Measurements from ENCODE around the gene WFIKKN1.
A peak's percentile ranks its signal among the peaks of the same experiment; 100 is the strongest.

WFIKKN1 gene

GRCh38 chr16:648781-649589 is 18.2 kb downstream of the WFIKKN1 start, which contains the start of gene WDR90:
TSS of gene WDR90 (plus strand) at chr16:649365. CDS start at chr16:649417, 52 bp downstream.
- Histone ChIP-seq H3K4me1 (ENCODE audit: control insufficient read depth, insufficient read depth, low read length) (peaks cover 4% of the 10 kb centered on the region; the same call in 1 of the 2 replicates), H3K27ac (ENCODE audit: low read depth, low read length) (peak within 1 kb of the TSS; percentile 86), H3K9ac (ENCODE audit: low read depth, low read length) (peak within 1 kb of the TSS; percentile 71; the same call in 1 of the 2 replicates), H3K36me3 (ENCODE audit: control insufficient read depth, insufficient read depth, low read length) (peaks cover 14% of the 10 kb centered on the region; the same call in 1 of the 2 replicates), H3K4me3 (ENCODE audit: low read depth, low read length) (peak within 1 kb of the TSS; percentile 79), H3K9me3 (ENCODE audit: control insufficient read depth, insufficient read depth, low read length) (no peaks in the 10 kb centered on the region), H3K27me3 (ENCODE audit: control insufficient read depth, insufficient read depth, low read length) (no peaks in the 10 kb centered on the region)

- peak overlapping the region; percentile 48; the same call in 1 of the 2 replicates for H3K9ac ChIP-seq (ENCODE audit: low read depth, low read length)
- H3K4me3 ChIP-seq (ENCODE audit: low read depth, low read length): peak overlapping the region; percentile 79
- H3K4me1 ChIP-seq (ENCODE audit: control insufficient read depth, insufficient read depth, low read length): peaks cover 4% of the 10 kb centered on the region; the same call in 1 of the 2 replicates
- peaks cover 15% of the 10 kb centered on the region; the same call in 1 of the 2 replicates for H3K36me3 ChIP-seq (ENCODE audit: control insufficient read depth, insufficient read depth, low read length)
- H3K9me3 ChIP-seq (ENCODE audit: control insufficient read depth, insufficient read depth, low read length): no peaks in the 10 kb centered on the region
- no peaks in the 10 kb centered on the region for H3K27me3 ChIP-seq (ENCODE audit: control insufficient read depth, insufficient read depth, low read length)
- H3K27ac ChIP-seq (ENCODE audit: low read depth, low read length): peak overlapping the region; percentile 86
Observed at GRCh38 chr16:649631-650030, 18.8 kb downstream of the WFIKKN1 start.

- Histone ChIP-seq H3K27me3 (ENCODE audit: control insufficient read depth, insufficient read depth, low read length) (no peaks in the 10 kb centered on the region), H3K36me3 (ENCODE audit: control insufficient read depth, insufficient read depth, low read length) (peaks cover 22% of the 10 kb centered on the region), H3K9me3 (ENCODE audit: control insufficient read depth, insufficient read depth, low read length) (no peaks in the 10 kb centered on the region), H3K9ac (ENCODE audit: low read depth, low read length) (no peak overlapping the region), H3K4me1 (ENCODE audit: control insufficient read depth, insufficient read depth, low read length) (peaks cover 4% of the 10 kb centered on the region; the same call in 1 of the 2 replicates), H3K4me3 (ENCODE audit: low read depth, low read length) (no peak overlapping the region), H3K27ac (ENCODE audit: low read depth, low read length) (no peak overlapping the region)
Observed at GRCh38 chr16:651844-652243, 21.1 kb downstream of the WFIKKN1 start.

- Histone ChIP-seq H3K9me3 (ENCODE audit: control insufficient read depth, insufficient read depth, low read length) (no peaks in the 10 kb centered on the region), H3K9ac (ENCODE audit: low read depth, low read length) (no peak overlapping the region), H3K27me3 (ENCODE audit: control insufficient read depth, insufficient read depth, low read length) (no peaks in the 10 kb centered on the region), H3K27ac (ENCODE audit: low read depth, low read length) (no peak overlapping the region), H3K4me3 (ENCODE audit: low read depth, low read length) (no peak overlapping the region), H3K36me3 (ENCODE audit: control insufficient read depth, insufficient read depth, low read length) (peaks cover 28% of the 10 kb centered on the region), H3K4me1 (ENCODE audit: control insufficient read depth, insufficient read depth, low read length) (peaks cover 4% of the 10 kb centered on the region; the same call in 1 of the 2 replicates)
Observed at GRCh38 chr16:652454-653305, 21.9 kb downstream of the WFIKKN1 start.

GRCh38 chr16:654034-654433 is 23.2 kb downstream of the WFIKKN1 start:
- H3K4me1 ChIP-seq (ENCODE audit: control insufficient read depth, insufficient read depth, low read length): no peaks in the 10 kb centered on the region
- peaks cover 41% of the 10 kb centered on the region for H3K36me3 ChIP-seq (ENCODE audit: control insufficient read depth, insufficient read depth, low read length)
- H3K9me3 ChIP-seq (ENCODE audit: control insufficient read depth, insufficient read depth, low read length): no peaks in the 10 kb centered on the region
- no peak overlapping the region for H3K9ac ChIP-seq (ENCODE audit: low read depth, low read length)
- no peak overlapping the region for H3K27ac ChIP-seq (ENCODE audit: low read depth, low read length)
- no peak overlapping the region for H3K4me3 ChIP-seq (ENCODE audit: low read depth, low read length)
- no peaks in the 10 kb centered on the region for H3K27me3 ChIP-seq (ENCODE audit: control insufficient read depth, insufficient read depth, low read length)

DNA sequence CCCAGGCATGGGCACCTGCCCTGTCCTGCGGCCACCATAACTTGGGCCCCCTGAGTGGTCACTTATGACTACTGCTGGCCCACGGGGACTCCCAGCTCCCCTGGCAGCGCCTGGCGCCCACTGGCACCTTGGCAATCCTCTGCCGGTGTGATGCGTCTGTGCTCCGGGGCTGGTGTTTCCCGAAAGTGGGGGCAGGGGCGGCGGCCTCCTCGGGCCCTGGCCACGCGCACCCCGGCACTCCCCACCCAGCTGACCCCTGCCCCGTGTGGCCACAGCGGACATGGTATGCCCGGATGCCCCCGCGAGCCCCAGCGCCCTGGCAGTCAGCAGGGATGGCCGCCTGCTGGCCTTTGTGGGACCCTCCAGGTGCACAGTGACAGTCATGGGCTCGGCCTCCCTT is 26.7 kb downstream of the WFIKKN1 start:
- Histone ChIP-seq H3K36me3 (ENCODE audit: control insufficient read depth, insufficient read depth, low read length) (peaks cover 42% of the 10 kb centered on the region), H3K27ac (ENCODE audit: low read depth, low read length) (no peak overlapping the region), H3K27me3 (ENCODE audit: control insufficient read depth, insufficient read depth, low read length) (no peaks in the 10 kb centered on the region), H3K4me3 (ENCODE audit: low read depth, low read length) (no peak overlapping the region), H3K4me1 (ENCODE audit: control insufficient read depth, insufficient read depth, low read length) (no peaks in the 10 kb centered on the region), H3K9ac (ENCODE audit: low read depth, low read length) (no peak overlapping the region), H3K9me3 (ENCODE audit: control insufficient read depth, insufficient read depth, low read length) (no peaks in the 10 kb centered on the region)

DNA sequence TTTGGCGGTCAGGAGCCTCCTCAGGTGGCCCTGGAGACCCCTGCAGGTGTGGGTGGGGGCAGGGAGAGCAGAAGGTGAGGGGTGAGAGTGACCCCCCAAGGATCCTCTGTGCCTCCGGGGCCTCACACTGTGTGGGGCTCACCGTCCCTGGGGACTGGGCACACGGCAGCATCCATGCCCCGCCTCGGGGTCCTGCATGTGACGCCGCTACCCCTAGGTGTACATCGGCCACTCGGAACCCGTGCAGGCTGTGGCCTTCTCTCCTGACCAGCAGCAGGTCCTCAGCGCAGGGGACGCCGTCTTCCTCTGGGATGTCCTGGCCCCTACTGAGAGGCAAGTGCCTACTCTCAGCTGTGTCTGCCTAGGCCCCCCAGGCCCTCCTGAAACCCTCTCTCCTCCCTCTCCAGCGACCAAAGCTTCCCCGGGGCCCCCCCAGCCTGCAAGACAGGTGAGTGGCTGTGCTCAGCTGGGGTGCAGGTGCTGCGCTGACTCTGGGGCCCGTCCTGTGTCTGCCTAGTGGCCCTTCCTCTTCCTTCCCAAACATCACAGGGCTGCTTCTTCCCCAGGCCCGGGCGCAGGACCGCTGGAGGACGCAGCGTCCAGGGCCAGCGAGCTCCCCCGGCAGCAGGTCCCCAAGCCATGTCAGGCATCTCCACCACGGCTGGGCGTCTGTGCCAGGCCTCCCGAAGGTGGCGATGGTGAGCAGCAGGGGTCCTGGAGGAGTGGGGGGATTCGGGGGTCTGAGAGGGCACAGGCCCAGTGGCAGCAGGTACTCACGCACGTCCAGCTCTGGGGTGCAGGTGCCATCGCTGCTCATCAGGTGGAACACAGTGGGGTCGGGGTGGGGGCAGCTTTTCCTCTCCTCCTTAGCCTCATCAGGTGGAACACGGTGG is 28.1 kb downstream of the WFIKKN1 start:
- Histone ChIP-seq H3K4me1 (ENCODE audit: control insufficient read depth, insufficient read depth, low read length) (no peaks in the 10 kb centered on the region), H3K9me3 (ENCODE audit: control insufficient read depth, insufficient read depth, low read length) (no peaks in the 10 kb centered on the region), H3K4me3 (ENCODE audit: low read depth, low read length) (no peak overlapping the region), H3K27ac (ENCODE audit: low read depth, low read length) (no peak overlapping the region), H3K27me3 (ENCODE audit: control insufficient read depth, insufficient read depth, low read length) (no peaks in the 10 kb centered on the region), H3K9ac (ENCODE audit: low read depth, low read length) (no peak overlapping the region), H3K36me3 (ENCODE audit: control insufficient read depth, insufficient read depth, low read length) (peaks cover 37% of the 10 kb centered on the region)

DNA sequence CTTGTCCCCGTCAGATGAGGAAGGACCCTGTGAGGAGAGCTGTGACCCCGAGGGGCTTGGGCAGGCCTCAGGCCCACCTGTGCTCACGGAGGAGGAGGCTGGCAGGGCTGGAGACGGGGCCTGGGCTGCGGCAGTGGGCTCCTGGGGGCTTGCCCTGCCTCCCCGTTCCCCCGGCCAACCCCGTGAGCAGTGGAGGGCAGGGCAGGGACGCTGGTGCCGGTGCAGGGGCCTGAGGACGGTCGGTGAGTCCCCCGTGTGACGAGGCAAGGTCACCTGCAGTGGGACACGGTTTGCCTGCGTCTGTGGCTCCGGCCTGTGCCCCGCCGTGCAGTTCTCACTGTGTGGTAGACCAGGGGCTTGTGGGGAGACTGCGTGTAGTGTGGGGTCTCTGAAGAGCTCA is 28.8 kb downstream of the WFIKKN1 start:
- Histone ChIP-seq H3K4me1 (ENCODE audit: control insufficient read depth, insufficient read depth, low read length) (no peaks in the 10 kb centered on the region), H3K4me3 (ENCODE audit: low read depth, low read length) (no peak overlapping the region), H3K27ac (ENCODE audit: low read depth, low read length) (no peak overlapping the region), H3K9me3 (ENCODE audit: control insufficient read depth, insufficient read depth, low read length) (no peaks in the 10 kb centered on the region), H3K36me3 (ENCODE audit: control insufficient read depth, insufficient read depth, low read length) (peaks cover 35% of the 10 kb centered on the region), H3K27me3 (ENCODE audit: control insufficient read depth, insufficient read depth, low read length) (no peaks in the 10 kb centered on the region), H3K9ac (ENCODE audit: low read depth, low read length) (no peak overlapping the region)

GRCh38 chr16:660132-660458 is 29.3 kb downstream of the WFIKKN1 start:
- Histone ChIP-seq H3K36me3 (ENCODE audit: control insufficient read depth, insufficient read depth, low read length) (peaks cover 35% of the 10 kb centered on the region), H3K9ac (ENCODE audit: low read depth, low read length) (no peak overlapping the region)

GRCh38 chr16:660459-661183 is 29.8 kb downstream of the WFIKKN1 start:
- Histone ChIP-seq H3K9me3 (ENCODE audit: control insufficient read depth, insufficient read depth, low read length) (no peaks in the 10 kb centered on the region), H3K4me1 (ENCODE audit: control insufficient read depth, insufficient read depth, low read length) (no peaks in the 10 kb centered on the region), H3K27me3 (ENCODE audit: control insufficient read depth, insufficient read depth, low read length) (no peaks in the 10 kb centered on the region), H3K4me3 (ENCODE audit: low read depth, low read length) (no peak overlapping the region), H3K9ac (ENCODE audit: low read depth, low read length) (no peak overlapping the region), H3K27ac (ENCODE audit: low read depth, low read length) (no peak overlapping the region), H3K36me3 (ENCODE audit: control insufficient read depth, insufficient read depth, low read length) (peaks cover 30% of the 10 kb centered on the region)

More at GRCh38 chr16:660132-660458, 29.3 kb downstream of the WFIKKN1 start:
- Histone ChIP-seq H3K9me3 (ENCODE audit: control insufficient read depth, insufficient read depth, low read length) (no peaks in the 10 kb centered on the region), H3K27me3 (ENCODE audit: control insufficient read depth, insufficient read depth, low read length) (no peaks in the 10 kb centered on the region), H3K4me1 (ENCODE audit: control insufficient read depth, insufficient read depth, low read length) (no peaks in the 10 kb centered on the region), H3K27ac (ENCODE audit: low read depth, low read length) (no peak overlapping the region), H3K4me3 (ENCODE audit: low read depth, low read length) (no peak overlapping the region)

All from HUES48 (cell line).